ENCODE results near the gene PHB1.
"Not testable (repeated sequence)": the region's sequence is repeated elsewhere in the genome, so short reads cannot be mapped to it uniquely, and the experiment has no call there.

The PHB1 gene

DNA sequence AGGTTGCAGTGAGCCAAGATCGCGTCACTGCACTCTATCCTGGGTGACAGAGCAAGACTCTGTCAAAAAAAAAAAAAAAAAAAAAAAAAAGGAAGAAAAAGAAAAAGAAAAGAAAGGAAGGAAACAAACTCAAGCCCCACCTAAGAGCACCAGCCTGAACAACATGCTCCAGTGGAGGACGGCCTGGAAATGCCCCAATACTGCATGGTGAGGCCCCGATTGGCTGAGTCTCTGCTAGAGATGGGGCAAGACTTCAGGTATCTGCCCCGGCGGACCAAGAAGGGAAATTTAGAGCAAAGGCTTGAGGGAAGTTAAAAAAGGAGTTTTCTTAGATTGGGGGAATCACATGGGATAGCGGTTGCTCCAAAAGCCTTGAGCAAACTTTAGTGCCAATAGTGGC is 42.3 kb downstream of the PHB1 start:
- no peak for DNase-seq

DNA sequence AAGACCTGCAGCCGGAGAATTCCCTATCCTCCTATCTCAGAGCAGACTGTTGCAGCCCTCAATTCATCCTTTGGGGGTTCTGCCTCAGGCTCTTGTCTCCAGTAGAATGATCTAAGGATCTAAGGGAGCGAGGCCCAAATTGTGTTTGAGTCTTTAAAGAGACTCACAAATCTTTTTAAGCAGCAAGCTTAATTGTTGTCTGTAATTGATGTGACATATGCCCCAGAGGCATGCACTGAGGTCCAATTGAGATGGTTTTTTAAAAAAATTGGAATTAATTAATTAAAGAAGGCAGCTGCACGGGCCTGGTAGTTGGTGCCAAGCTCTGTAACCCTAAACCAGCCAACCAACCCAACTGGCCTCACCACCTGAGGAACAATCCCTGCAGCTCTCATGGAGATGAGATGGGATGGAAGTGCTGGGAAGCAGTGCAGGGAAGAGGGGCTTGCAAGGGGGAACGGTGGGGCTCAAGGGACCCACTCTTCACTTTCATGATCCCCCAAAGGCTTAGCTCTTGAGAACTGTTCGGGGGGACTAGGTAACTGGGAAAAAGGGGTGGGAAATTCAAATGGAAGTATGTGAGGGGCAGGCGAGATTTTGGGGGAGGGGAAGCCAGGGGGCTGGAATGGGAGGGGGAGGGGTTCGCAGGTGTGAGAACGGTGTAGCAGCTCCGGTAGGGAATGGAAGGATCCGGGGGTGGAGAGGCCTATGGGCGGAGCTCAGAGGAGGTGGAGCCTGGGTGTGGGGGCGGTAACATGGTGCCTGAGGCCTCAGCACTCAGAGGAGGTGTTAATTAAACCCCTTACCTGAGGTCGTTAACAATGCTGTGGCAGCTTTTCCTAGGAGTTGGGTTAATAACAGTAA is 43.5 kb downstream of the PHB1 start:
- no peak for DNase-seq

DNA sequence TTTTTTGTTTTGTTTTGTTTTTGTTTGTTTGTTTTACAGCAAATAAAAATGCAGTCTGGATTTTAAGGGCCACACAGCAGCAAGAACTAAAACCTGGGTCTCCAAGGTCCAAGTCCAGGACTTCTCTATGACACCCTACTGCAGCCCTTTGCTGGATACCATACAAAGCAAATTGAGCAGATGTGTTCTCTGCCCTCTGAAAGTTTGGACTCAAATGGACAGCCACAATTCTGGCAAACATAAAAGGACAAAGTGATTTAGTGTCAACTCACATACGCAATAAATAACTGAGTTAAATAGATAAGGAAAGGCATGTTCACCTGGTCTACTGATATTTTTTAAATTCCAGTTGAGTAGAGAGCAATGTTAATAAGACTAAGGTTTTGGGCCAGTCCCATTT is 44.9 kb downstream of the PHB1 start:
- no peak for DNase-seq

DNA sequence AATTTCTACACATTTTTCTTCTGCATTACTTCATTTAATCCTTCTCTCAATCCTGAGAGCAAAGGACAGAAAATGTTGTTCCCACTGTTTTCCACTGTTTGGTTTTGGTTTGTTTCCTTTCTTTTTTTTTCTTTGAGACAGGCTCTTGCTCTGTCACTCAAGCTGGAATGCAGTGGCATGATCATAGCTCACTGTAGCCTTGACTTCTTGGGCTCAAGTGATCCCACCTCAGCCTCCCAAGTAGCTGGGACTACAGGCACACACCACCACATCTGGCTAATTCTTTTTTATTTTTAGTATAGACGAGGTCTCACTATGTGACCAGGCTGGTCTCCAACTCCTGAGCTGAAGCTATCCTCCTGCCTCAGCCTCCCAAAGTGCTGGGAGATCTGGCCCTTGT is 45.6 kb downstream of the PHB1 start:
- no peak for DNase-seq

DNA sequence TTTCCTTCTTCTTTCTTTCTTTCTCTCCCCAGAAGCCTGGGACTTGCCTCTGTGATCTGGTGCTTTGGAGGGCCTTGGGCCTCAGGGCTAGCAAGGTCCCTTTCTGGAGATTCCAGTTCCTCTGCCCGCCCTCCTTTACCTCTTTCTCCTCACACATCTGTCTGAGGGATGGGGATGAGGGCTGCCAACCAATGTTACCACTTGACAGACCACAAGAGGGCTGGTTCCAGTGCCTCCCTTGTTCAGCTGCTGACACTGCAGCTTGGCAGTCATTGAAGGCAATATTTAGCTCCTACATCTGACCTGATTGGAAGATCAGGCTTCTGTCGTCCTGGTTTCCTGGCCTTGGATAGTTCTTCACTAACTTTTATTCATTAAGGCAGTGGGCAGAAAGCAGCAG is 49.0 kb downstream of the PHB1 start:
- DNase-seq, result no peak

DNA sequence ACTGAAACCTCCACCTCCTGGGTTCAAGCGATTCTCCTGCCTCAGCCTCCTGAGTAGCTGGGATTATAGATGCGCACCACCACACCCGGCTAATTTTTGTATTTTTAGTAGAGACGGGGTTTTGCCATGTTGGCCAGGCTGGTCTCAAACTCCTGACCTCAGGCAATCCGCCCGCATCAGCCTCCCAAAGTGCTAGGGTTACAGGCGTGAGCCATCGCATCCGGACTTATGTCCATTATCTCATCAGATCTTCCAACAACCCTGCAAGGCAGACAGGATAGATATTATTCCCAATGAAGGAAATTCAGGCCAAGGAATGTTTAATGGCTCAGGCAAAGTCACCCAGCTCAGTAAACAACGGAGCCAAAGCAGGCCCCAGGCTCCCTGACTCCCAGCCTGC is 49.6 kb downstream of the PHB1 start:
- DNase-seq, result not testable (repeated sequence)

DNA sequence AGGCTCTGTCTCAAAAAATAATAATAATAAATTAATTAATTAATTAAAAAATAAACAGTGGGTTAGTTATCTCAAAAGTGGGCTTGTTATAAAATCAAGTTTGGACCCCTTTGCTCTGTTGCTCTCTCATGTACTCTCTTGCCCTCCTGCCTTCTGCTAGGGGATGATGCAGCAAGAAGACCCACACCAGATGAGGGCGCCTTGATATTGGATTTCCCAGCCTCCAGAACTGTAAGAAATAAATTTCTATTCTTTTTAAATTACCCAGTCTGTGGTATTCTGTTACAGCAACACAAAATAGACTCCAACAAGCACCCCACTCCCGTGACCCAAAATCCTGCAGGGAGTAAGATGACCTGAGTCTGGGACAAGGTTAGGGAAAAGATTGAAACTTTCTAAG is 50.6 kb downstream of the PHB1 start:
- no peak for DNase-seq

DNA sequence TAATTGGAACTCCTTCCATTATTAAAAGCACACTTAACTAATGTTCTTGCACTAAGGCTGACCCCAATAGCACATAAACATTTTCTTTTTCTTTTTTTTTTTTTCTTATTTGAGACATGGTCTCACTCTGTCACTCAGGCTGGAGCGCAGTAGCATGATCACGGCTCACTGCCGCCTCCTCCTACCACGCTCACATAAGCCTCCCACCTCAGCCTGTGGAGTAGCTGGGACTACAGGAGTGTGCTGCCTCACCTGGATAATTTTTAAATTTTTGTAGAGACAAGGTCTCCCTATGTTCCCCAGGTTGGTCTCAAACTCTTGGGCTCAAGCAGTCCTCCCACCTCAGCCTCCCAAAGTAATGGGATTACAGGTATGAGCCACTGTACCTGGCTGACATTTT is 51.4 kb downstream of the PHB1 start:
- DNase-seq, result no peak

DNA sequence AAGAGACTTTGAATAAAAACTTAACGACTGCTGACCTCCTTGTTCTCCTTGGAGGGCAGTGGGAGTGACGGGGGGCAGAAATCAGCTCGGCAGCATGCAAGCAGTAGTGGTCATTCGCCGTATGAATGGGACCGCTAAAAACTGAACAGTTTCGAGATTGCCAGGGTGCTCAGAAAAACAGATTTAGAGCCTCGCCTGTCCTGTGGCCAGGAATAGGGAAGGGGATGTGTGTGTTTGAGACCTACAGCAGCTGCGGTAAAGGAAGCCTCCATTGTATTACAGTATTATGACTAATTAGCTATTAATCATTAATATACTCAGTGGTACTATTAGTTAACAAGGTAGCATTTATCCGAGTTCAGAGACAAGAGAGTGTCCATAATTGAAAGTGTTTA is 52.0 kb downstream of the PHB1 start:
- DNase-seq, result no peak

DNA sequence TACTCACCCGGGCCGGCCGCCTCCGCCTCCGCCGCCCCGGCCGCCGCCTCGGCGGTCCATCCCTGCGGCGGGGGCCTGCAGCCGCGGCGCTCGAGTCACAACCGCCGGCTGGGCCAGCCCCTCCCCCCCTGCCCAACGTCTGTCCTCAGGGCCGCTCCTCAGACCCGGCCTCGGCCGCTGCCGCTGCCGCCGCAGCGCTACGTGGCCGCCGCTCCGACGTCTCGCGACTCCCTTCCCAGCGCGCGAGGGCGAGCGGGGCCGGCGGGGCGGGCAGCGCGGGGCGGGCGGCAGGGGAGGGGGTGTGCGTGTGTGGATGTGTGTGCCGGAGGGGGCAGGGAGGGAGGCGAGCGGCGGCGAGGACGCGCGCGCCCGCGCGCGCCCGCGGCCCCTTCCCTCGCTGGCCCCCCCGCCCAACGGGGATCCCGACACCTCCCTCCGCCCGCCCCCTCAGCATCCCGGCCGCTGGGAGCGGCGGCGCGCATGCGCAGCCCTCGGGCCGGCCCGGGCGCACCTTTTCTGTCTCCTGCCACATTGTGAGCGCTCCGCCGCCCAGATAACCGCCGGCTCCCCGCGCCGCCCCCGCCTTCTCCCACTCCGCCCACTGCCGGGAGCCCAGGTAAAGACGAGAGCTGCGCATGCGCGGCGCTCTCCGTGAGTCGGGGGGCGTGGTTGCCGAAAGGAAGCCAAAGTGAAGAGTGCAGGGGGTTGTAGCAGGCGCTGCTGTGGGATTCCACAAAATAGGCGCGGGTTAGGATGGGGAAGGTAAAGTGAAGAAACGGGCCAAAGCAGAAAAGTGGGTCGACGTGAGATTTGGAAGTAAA is 52.6 kb downstream of the PHB1 start, which contains the start of gene ZNF652:
TSS of gene ZNF652 (minus strand) at position 349 of the 821 bp plus-strand sequence. CDS start 44,525 bp downstream, outside the sequence.
- peak; percentile 70 for DNase-seq

DNA sequence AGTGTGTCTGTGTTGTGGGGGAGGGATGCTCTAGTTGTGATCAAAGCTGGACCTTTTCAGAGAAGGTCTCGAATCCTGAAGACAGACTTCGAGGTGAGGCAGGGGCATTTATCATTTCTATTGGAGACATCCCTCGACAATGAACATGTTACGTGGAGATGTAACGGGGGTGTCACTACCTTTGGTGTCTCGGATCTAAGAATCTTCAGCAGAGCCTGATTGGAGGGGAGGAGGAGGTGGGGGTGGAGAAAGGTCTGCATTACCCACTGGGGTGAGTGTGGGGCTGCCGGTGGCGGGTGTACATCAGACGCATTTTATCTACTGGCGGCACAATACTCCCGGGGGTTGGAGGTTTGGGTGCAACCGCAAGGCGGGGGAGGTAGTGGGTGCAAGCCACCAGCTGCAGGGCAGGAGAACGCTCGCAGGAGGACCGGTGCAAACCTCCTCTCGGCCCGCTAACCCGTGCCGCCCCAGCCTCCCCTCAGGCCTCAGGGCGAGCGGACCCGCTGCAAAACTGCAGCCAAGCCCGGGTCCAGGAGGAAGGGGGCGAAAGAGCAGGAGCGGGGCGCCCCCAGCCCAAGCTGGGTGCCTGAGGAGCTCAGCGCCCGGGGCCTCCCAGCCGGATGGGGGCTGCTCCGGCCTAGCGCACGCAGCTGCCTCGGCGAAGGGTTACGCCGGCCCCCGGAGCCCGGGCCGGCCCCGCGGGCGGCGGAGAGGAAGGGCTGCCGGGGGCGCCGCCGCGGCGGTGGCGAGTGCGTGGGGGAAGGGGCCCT is 53.4 kb downstream of the PHB1 start:
- peak; percentile 10 for DNase-seq

DNA sequence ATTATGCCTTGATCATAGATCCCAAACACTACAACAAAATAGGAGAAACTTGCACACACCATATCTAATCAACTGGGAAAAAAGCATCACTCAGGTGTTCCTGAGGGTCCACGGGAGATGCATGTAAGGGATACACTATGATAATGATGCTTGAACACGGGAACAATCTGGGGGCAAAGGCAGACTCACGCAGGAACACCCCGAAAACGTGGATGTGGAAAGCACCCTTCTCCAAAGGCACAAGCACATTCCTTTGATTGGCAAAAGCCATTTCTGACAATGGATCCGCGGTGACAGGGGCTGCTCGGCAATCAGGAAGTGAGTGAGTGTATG is 53.9 kb downstream of the PHB1 start:
- DNase-seq, result peak; percentile 36

DNA sequence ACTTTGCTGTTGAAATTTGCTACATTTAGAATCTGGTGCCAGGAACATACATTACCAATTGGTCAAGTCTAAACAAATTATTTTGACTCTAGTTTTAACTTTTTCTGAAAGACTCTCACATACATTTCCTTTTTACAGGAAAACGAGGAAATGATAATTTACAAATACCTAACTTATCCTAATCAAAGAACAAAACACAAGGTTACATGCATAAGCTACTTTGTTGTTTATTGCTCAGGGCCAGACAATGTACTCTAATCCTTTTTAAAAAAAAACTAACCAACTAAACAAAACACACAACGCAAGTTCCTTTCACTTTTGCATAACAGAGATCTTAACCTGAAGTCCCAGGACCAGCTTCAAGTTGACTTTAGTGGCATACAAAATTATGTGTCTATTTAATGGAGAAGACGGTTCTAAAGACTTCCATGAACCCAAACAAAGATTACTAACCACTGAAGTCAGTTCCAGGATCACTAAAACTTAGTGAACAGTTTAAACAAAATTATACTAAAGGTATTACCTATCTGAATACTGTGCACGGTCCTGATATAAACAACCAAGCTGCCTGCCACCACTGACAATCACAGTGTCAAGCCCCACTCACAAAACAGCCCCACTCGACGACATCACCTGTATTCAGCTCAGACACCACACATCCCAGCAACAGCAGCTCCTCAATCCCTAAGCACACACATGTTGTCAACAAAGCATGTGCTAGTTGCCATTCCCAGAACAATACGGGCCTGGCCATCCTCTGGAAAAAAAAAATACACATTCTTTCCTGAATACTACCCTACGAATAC is 54.5 kb downstream of the PHB1 start:
- peak; percentile 13 for DNase-seq

DNA sequence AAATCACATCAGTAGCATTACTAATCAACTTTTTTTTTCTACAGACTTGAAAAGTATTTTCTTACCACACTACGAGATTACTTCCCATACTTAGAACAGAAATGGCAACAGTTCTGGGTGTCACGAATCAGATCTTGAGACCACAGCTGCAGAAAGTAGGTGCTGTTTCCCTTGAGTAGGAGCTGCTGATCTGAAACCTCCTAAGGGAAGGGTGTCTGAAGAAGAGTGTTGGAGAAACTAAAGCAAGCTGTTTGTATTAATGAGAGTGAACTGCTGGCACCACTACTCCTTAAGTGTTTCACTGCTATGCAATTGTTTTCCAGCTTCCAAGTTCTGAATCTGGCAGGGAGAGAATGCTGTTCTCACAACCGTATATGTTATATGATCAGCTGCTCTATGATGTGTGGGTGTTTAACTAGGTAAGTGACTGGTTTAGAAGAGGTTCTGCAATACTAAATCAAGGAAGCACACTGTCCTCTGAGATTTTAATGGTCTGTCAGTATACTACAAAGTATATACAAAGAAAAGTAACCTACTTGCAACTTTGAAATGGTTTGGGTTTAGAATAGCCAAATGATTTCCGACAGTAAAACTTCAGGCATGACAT is 55.9 kb downstream of the PHB1 start:
- DNase-seq, result peak; percentile 33

DNA sequence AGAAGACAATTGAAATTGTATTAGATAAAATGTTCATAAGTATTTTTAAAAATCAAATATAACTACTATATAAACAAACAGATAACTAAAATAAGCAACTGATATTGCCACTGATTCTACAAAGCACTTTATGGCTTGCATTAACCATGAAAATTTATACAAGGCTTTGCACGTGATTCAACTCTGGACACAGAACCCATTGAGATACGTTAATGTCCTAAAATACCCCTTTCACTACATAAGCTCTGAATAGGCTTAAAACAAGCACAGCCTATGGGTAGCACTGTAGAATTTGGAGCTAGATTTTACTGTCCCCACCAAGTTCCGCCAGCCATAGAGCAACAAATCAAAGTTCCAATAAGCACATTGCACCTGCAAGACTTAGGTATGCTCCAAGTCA is 57.2 kb downstream of the PHB1 start:
- no peak for DNase-seq

DNA sequence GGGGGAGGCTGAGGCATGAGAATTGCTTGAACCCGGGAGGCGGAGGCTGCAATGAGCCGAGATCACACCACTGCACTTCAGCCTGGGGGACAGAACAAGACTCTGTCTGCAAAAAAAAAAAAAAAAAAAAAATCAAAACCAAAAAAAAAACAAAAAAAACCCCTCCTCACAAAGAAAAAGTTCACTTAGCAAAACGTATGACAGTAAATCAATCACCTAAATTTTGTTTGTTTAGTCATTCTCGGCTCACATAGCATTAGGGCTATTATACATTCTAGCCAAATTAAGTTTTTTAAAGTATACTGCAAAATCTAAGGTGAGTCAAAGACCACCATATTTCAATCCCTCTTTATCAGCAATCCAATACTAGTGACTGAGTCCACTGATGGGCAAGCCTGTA is 58.4 kb downstream of the PHB1 start:
- no peak for DNase-seq
